Right lobe of liver (tissue), 6 donors: ENCODE data around the gene MAP3K12. TPM values are rescaled to one million over a fixed set of nuclear protein-coding genes. Genes with fewer than 3 reads are reported as not detected.

ENCODE experiments used
- ATAC-seq, 4 donors: fragments of 200-7000 bp; cut with Tn5 transposase; one replicate each; pipeline ENCODE4 v1.9.1; 2020; ENCODE audit warnings: mild to moderate bottlenecking in 4 of 4, moderate library complexity in 4 of 4
- DNase-seq, 3 donors: peaks; one replicate each; pipeline ENCODE4 v3.0.0-alpha.2; 2020
- H3K27ac ChIP-seq, 3 donors: fragments of 200-600 bp; one replicate each; pipeline ENCODE4 v1.8.0; 2022
- H3K27me3 ChIP-seq, 2 donors: fragments of 200-600 bp; one replicate each; pipeline ENCODE4 v1.8.0; 2022
- H3K36me3 ChIP-seq, 4 donors: fragments of 200-600 bp; sonication (generic) in 1 of 4; one replicate each; pipeline versions ENCODE4 v1.5.1 to v1.8.0; 2017 to 2022; ENCODE audit warnings: control low read depth in 1 of 4
- H3K4me1 ChIP-seq, 4 donors: fragments of 200-600 bp; sonication (generic) in 1 of 4; one replicate each; pipeline versions ENCODE4 v1.5.1 to v1.8.0; 2017 to 2022; ENCODE audit warnings: control low read depth in 1 of 4
- H3K4me3 ChIP-seq, 3 donors: fragments of 200-600 bp; one replicate each; pipeline ENCODE4 v1.8.0; 2022
- H3K9me3 ChIP-seq, 4 donors: fragments of 200-600 bp; sonication (generic) in 1 of 4; one replicate each; pipeline versions ENCODE4 v1.5.1 to v1.8.0; 2017 to 2022; ENCODE audit warnings: control low read depth in 1 of 4
- POLR2A ChIP-seq: fragments of 450-650 bp; IDR thresholded peaks from one replicate; pipeline ENCODE4 v1.6.1; 2017; ENCODE audit warnings: antibody characterized with exemption, mild to moderate bottlenecking
- WGBS: methylation state at CpG from one replicate; pipeline ENCODE4 v1.1.6; 2018; ENCODE audit warnings: low coverage, low lambda C conversion rate; ENCODE audit not compliant: insufficient coverage; ENCODE audit errors: missing lambda C conversion rate; 5-methylcytosine and 5-hydroxymethylcytosine counted together
- intact Hi-C, 2 donors: fragments of 100-400 bp; cut with DNase I; formaldehyde crosslinking; loops; one replicate each; pipeline versions ENCODE4 v1.11.2 to v1.14.1; 2022
- total RNA-seq, 6 experiments: library from RNA; depleted of rRNA in 2 of 6; stranded (reverse); fragments of >200 nt in 2 of 6; fragmentation: NEBNext Ultra II Directional in 3 of 6; extraction: Animal tissue kit (Norgen Biotek cat#: 25700) in 3 of 6; gene quantifications; one replicate each; pipeline versions ENCODE4 v1.1.0 to v1.2.4, GENCODE V29; 2016 to 2023
- TF ChIP-seq, protein P1 (sequence below), 4 donors: fragments of 200-600 bp in 3 of 4; fragments of 450-650 bp in 1 of 4; IDR thresholded peaks; one replicate each; pipeline versions ENCODE4 v1.5.1 to v1.8.0; 2016 to 2022; ENCODE audit warnings: antibody characterized with exemption in 4 of 4, mild to moderate bottlenecking in 2 of 4
- donor health status: DM: no; HTN: yes; CAD: no.
- donor health status: DM: no; HTN: no; CAD: no.
- donor health status: DM: no; HTN: no; CAD: no.
- donor health status: DM: no; HTN: yes; CAD: no.
- donor health status: DM: no; HTN: yes; CAD: no.

The MAP3K12 gene
- total RNA-seq, 6 experiments from 2014 or later, result 0.68 to 2.9 (median 1.5) TPM

- intact Hi-C loops, result loop anchor here in 1 of 2 donors (5.0 kb wide), 1 partner anchor 33 kb away; the partner anchor contains the start of gene PCBP2
- Histone ChIP-seq H3K4me3 (no peak overlapping the region), H3K27ac (no peak overlapping the region), H3K9me3 (no peaks in the 10 kb centered on the region), H3K27me3 (no peaks in the 10 kb centered on the region), H3K4me1 (no peaks in the 10 kb centered on the region), H3K36me3 (peaks cover 7 to 34% (median 15%) of the 10 kb centered on the region in 4 donors)
- no peak for TF ChIP-seq POLR2A
- TF ChIP-seq, protein P1, sequence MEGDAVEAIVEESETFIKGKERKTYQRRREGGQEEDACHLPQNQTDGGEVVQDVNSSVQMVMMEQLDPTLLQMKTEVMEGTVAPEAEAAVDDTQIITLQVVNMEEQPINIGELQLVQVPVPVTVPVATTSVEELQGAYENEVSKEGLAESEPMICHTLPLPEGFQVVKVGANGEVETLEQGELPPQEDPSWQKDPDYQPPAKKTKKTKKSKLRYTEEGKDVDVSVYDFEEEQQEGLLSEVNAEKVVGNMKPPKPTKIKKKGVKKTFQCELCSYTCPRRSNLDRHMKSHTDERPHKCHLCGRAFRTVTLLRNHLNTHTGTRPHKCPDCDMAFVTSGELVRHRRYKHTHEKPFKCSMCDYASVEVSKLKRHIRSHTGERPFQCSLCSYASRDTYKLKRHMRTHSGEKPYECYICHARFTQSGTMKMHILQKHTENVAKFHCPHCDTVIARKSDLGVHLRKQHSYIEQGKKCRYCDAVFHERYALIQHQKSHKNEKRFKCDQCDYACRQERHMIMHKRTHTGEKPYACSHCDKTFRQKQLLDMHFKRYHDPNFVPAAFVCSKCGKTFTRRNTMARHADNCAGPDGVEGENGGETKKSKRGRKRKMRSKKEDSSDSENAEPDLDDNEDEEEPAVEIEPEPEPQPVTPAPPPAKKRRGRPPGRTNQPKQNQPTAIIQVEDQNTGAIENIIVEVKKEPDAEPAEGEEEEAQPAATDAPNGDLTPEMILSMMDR (IDR thresholded peaks at IDR 0.05), result no peak
- ATAC-seq (no peak), DNase-seq (no peak)
- WGBS, result 83% methylated on average over 5 of the region's 10 CpGs
These were observed 14.3 kb downstream of the MAP3K12 start for GRCh38 chr12:53484686-53485575.

DNA sequence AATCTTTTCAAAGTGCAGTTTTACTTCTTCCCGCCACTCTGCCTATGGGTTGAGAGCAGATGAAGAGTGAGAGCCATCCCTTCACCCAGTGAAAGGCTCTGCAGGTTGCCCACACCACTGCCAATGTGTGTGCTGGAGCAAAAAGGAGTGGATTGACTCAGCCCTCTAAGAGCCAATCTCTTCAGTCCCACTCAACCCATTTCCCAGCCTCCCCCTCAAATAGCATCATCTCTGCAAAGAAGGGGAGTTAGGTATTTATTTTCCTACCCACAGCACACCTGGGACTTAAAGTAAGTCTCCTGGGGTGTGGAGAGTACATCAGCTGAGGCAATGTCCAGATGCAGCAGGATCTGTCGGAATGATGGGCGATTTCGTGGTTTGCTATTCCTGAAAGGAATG, 15.3 kb downstream of the MAP3K12 start:
- Histone ChIP-seq H3K4me3 (no peak overlapping the region), H3K27ac (no peak overlapping the region), H3K36me3 (peaks cover 16 to 43% (median 22%) of the 10 kb centered on the region in 4 donors)

GRCh38 chr12:53483225-53483978, 15.9 kb downstream of the MAP3K12 start:
- ATAC-seq (peak in 1 of 4 donors; percentile 7), DNase-seq (peak in 1 of 3 donors; percentile 48)
- Histone ChIP-seq H3K27ac (no peak overlapping the region), H3K27me3 (no peaks in the 10 kb centered on the region), H3K36me3 (peaks cover 16 to 49% (median 27%) of the 10 kb centered on the region in 4 donors), H3K4me3 (no peak overlapping the region), H3K9me3 (no peaks in the 10 kb centered on the region), H3K4me1 (no peaks in the 10 kb centered on the region)
- TF ChIP-seq, protein P1 (IDR thresholded peaks at IDR 0.05), result no peak
- TF ChIP-seq POLR2A, result no peak
- intact Hi-C loops, result no loop called here
- 61% methylated on average over 6 of the region's 9 CpGs for WGBS

More for the DNA sequence above, 15.3 kb downstream of the MAP3K12 start:
- DNase-seq (no peak), ATAC-seq (peak in 1 of 4 donors; percentile 5)
- Histone ChIP-seq H3K9me3 (no peaks in the 10 kb centered on the region), H3K27me3 (no peaks in the 10 kb centered on the region), H3K4me1 (no peaks in the 10 kb centered on the region)
- TF ChIP-seq POLR2A, result no peak
- TF ChIP-seq, protein P1 (IDR thresholded peaks at IDR 0.05), result no peak
- intact Hi-C loops, result no loop called here
- 78% methylated on average over 4 of the region's 4 CpGs for WGBS

GRCh38 chr12:53482626-53483168, 16.6 kb downstream of the MAP3K12 start:
- Histone ChIP-seq H3K4me1 (no peaks in the 10 kb centered on the region), H3K27ac (no peak overlapping the region), H3K9me3 (no peaks in the 10 kb centered on the region), H3K27me3 (no peaks in the 10 kb centered on the region), H3K4me3 (no peak overlapping the region), H3K36me3 (peaks cover 19 to 56% (median 31%) of the 10 kb centered on the region in 4 donors)
- DNase-seq (no peak), ATAC-seq (peak in 2 of 4 donors; percentile 3 to 8)
- no CpG with 5 or more reads among the region's 18 CpGs for WGBS
- no peak for TF ChIP-seq POLR2A
- intact Hi-C loops, result no loop called here
